Gastroesophageal sphincter (tissue), 4 donors: ENCODE data around the gene RBL2. TPM values are rescaled to one million over a fixed set of nuclear protein-coding genes. Genes with fewer than 3 reads are reported as not detected.
"Not testable (repeated sequence)": the region's sequence is repeated elsewhere in the genome, so short reads cannot be mapped to it uniquely, and the experiment has no call there.

Experiments used
- ATAC-seq: fragments of 150-250 bp; one replicate; pipeline ENCODE4 v1.9.1; 2016; ENCODE audit warnings: mild to moderate bottlenecking, moderate library complexity
- H3K27ac ChIP-seq, 4 donors: fragments of 200-600 bp; sonication (generic) in 3 of 4; 1 replicate in 3 of 4; 2 replicates in 1 of 4; pipeline ENCODE4 v1.5.1; 2016 to 2019
- H3K27me3 ChIP-seq: fragments of 200-600 bp; sonication (generic); one replicate; pipeline ENCODE4 v1.5.1; 2019
- H3K36me3 ChIP-seq, 2 donors: fragments of 200-600 bp; sonication (generic); one replicate each; pipeline ENCODE4 v1.5.1; 2019; ENCODE audit warnings: control low read depth in 1 of 2
- H3K4me1 ChIP-seq, 3 donors: fragments of 200-600 bp; sonication (generic); 1 replicate in 2 of 3; 2 replicates in 1 of 3; pipeline ENCODE4 v1.5.1; 2016 to 2019; ENCODE audit warnings: control low read depth in 2 of 3
- H3K4me3 ChIP-seq, 2 donors: fragments of 200-600 bp; sonication (generic); one replicate each; pipeline ENCODE4 v1.5.1; 2019; ENCODE audit warnings: mild to moderate bottlenecking in 1 of 2, moderate library complexity in 1 of 2
- H3K9me3 ChIP-seq, 3 donors: fragments of 200-600 bp; sonication (generic); one replicate each; pipeline ENCODE4 v1.5.1; 2017 to 2019; ENCODE audit warnings: control low read depth in 2 of 3
- CTCF ChIP-seq, 4 experiments: fragments of 200-600 bp in 2 of 4; fragments of 450-650 bp in 2 of 4; sonication (generic) in 1 of 4; IDR thresholded peaks; one replicate each; pipeline ENCODE4 v1.5.1; 2017 to 2019; ENCODE audit warnings: antibody characterized with exemption in 4 of 4, mild to moderate bottlenecking in 2 of 4, moderate library complexity in 2 of 4
- EP300 ChIP-seq: sonication (generic); formaldehyde crosslinking; IDR thresholded peaks from one replicate; pipeline ENCODE4 v1.6.1; 2017; ENCODE audit warnings: antibody characterized with exemption, mild to moderate bottlenecking
- POLR2A ChIP-seq, 2 donors: fragments of 450-650 bp; IDR thresholded peaks; one replicate each; pipeline ENCODE4 v1.6.1; 2017; ENCODE audit warnings: antibody characterized with exemption in 2 of 2, mild to moderate bottlenecking in 2 of 2, moderate library complexity in 1 of 2
- POLR2AphosphoS5 ChIP-seq: sonication (generic); formaldehyde crosslinking; IDR thresholded peaks from one replicate; pipeline ENCODE4 v1.6.1; 2017; ENCODE audit warnings: antibody characterized with exemption
- WGBS, 2 donors: methylation state at CpG; one replicate each; pipeline ENCODE4 v1.1.5; 2018; ENCODE audit warnings: low coverage in 1 of 2; 5-methylcytosine and 5-hydroxymethylcytosine counted together
- total RNA-seq, 4 donors: library from RNA; depleted of rRNA; stranded (reverse); fragments of >200 nt; gene quantifications; one replicate each; pipeline ENCODE4 v1.1.0, GENCODE V29; 2016

The RBL2 gene
- total RNA-seq, 4 donors from 2014 or later = 74.5 to 108 (median 98.7) TPM

- Histone ChIP-seq H3K27me3 (no peaks in the 10 kb centered on the region), H3K4me1 (peaks cover 0 to 18% (median 5%) of the 10 kb centered on the region in 3 donors), H3K36me3 (no peaks in the 10 kb centered on the region), H3K27ac (peak overlapping the region in 3 of 4 donors; percentile 66 to 73 (median 70)), H3K4me3 (no peak overlapping the region), H3K9me3 (no peaks in the 10 kb centered on the region)
- TF ChIP-seq POLR2A (IDR thresholded peaks at IDR 0.05) (no peak), EP300 (no peak), CTCF (IDR thresholded peaks at IDR 0.05) (no peak), POLR2AphosphoS5 (no peak)
- no peak for ATAC-seq
- 69 to 83% methylated on average over 4 to 6 of the region's 6 CpGs for WGBS, 2 donors
Measured at GRCh38 chr16:53511084-53511402, 76.8 kb downstream of the RBL2 start.

- Histone ChIP-seq H3K27me3 (no peaks in the 10 kb centered on the region), H3K36me3 (no peaks in the 10 kb centered on the region), H3K27ac (peak overlapping the region in 3 of 4 donors; percentile 66 to 73 (median 70)), H3K4me3 (no peak overlapping the region), H3K9me3 (no peaks in the 10 kb centered on the region), H3K4me1 (peaks cover 0 to 18% (median 5%) of the 10 kb centered on the region in 3 donors)
- 80% methylated on average over 10 of the region's 12 CpGs; no CpG with 5 or more reads in 1 of the 2 donors for WGBS, 2 donors
- TF ChIP-seq EP300 (no peak), POLR2A (IDR thresholded peaks at IDR 0.05) (no peak), CTCF (IDR thresholded peaks at IDR 0.05) (no peak), POLR2AphosphoS5 (no peak)
- no peak for ATAC-seq
Measured at GRCh38 chr16:53511403-53512280, 77.4 kb downstream of the RBL2 start.

- not testable (repeated sequence) for H3K4me3 ChIP-seq, H3K27ac ChIP-seq, H3K36me3 ChIP-seq, H3K27me3 ChIP-seq, ATAC-seq, H3K9me3 ChIP-seq
- peaks cover 0 to 18% (median 5%) of the 10 kb centered on the region in 3 donors for H3K4me1 ChIP-seq
- no CpG with 5 or more reads among the region's 1 CpG for WGBS, 2 donors
Measured at GRCh38 chr16:53512795-53513194, 78.5 kb downstream of the RBL2 start.

GRCh38 chr16:53515259-53515658 is 81.0 kb downstream of the RBL2 start:
- Histone ChIP-seq H3K27me3 (no peaks in the 10 kb centered on the region), H3K36me3 (no peaks in the 10 kb centered on the region), H3K27ac (peak overlapping the region in 1 of 4 donors; percentile 26), H3K4me1 (peaks cover 0 to 16% (median 1%) of the 10 kb centered on the region in 3 donors), H3K4me3 (no peak overlapping the region), H3K9me3 (no peaks in the 10 kb centered on the region)
- no peak for TF ChIP-seq POLR2A (IDR thresholded peaks at IDR 0.05)
- no peak for TF ChIP-seq POLR2AphosphoS5
- TF ChIP-seq CTCF (IDR thresholded peaks at IDR 0.05) = no peak
- no peak for TF ChIP-seq EP300
- ATAC-seq = peak; percentile 37
- 59 to 69% methylated on average over 2 to 4 of the region's 6 CpGs for WGBS, 2 donors

GRCh38 chr16:53515811-53516210 is 81.5 kb downstream of the RBL2 start:
- Histone ChIP-seq H3K27ac (no peak overlapping the region), H3K27me3 (no peaks in the 10 kb centered on the region), H3K9me3 (no peaks in the 10 kb centered on the region), H3K4me3 (no peak overlapping the region), H3K4me1 (peaks cover 0 to 11% (median 0%) of the 10 kb centered on the region in 3 donors), H3K36me3 (no peaks in the 10 kb centered on the region)
- 86% methylated on average over 2 of the region's 2 CpGs; no CpG with 5 or more reads in 1 of the 2 donors for WGBS, 2 donors
- no peak for ATAC-seq
- no peak for TF ChIP-seq POLR2AphosphoS5
- no peak for TF ChIP-seq CTCF (IDR thresholded peaks at IDR 0.05)
- TF ChIP-seq POLR2A (IDR thresholded peaks at IDR 0.05) = no peak
- TF ChIP-seq EP300 = no peak
